K562 (cell line): Measurements from ENCODE around the gene CDX1. TPM values are rescaled to one million over a fixed set of nuclear protein-coding genes. Genes with fewer than 3 reads are reported as not detected.
"Not testable (repeated sequence)": the region's sequence is repeated elsewhere in the genome, so short reads cannot be mapped to it uniquely, and the experiment has no call there.

Source experiments
- ATAC-seq: fragments of 200-7000 bp; cut with Tn5 transposase; 3 replicates; pipeline ENCODE4 v1.9.1; 2020; ENCODE audit warnings: moderate library complexity
- BruUV-seq: library from RNA; stranded (reverse); fragments of 400-500 nt; replicated peaks from 2 replicates; lab custom pipeline; 2021; lab: Mats Ljungman, UMichigan
- CTCF ChIA-PET: fragments of 300-600 bp; formaldehyde crosslinking; extraction: SDS; loops from one replicate; lab custom pipeline; 2021; ENCODE audit warnings: low intra/inter-chr PET ratio; lab: Yijun Ruan, JAX
- POLR2A ChIA-PET: fragments of 300-600, 350-650 bp; sonication (Branson Sonifier 250); formaldehyde crosslinking; extraction: SDS; loops from one replicate; lab custom pipeline; 2021; ENCODE audit warnings: antibody characterized with exemption, inconsistent platforms; lab: Yijun Ruan, JAX
- DNase-seq, 4 experiments: peaks; one replicate each; pipeline versions ENCODE4 v3.0.0 to v3.0.0-alpha.2; 2011 to 2018; ENCODE audit warnings: low spot score in 3 of 4, mixed read lengths in 3 of 4; ENCODE audit errors: extremely low read depth in 1 of 4
- FAIRE-seq: peaks from 2 replicates; lab custom pipeline; 2011; peaks lifted over from hg19 to GRCh38; lab: Jason Lieb, UNC
- H2AFZ ChIP-seq: 2 replicates; pipeline ENCODE4 v1.6.0; 2011; ENCODE audit warnings: low read depth, low read length, control low read depth, inconsistent platforms
- H3K27ac ChIP-seq: fragments of 200-600 bp; 3 replicates; pipeline ENCODE4 v1.8.0; 2011; ENCODE audit warnings: low read depth, mild to moderate bottlenecking, control low read depth, inconsistent platforms, low read length, moderate library complexity, mixed read lengths; ENCODE audit errors: extremely low read depth
- H3K27me3 ChIP-seq, 2 experiments: fragments of 300-600 bp in 1 of 2; 2 replicates in 1 of 2; 3 replicates in 1 of 2; pipeline versions ENCODE4 v1.6.0 to v1.8.0; 2011; ENCODE audit warnings: inconsistent platforms in 2 of 2, low read length in 2 of 2, mild to moderate bottlenecking in 1 of 2, mixed read lengths in 1 of 2, moderate library complexity in 1 of 2; ENCODE audit not compliant: control insufficient read depth in 2 of 2, insufficient read depth in 2 of 2
- H3K36me3 ChIP-seq: fragments of 300-600 bp; 3 replicates; pipeline ENCODE4 v1.8.0; 2011; ENCODE audit warnings: mild to moderate bottlenecking, low read length, inconsistent platforms; ENCODE audit not compliant: control insufficient read depth, insufficient read depth
- H3K4me1 ChIP-seq, 2 experiments: fragments of 200-600 bp in 1 of 2; replicated peaks in 1 of 2; 2 replicates in 1 of 2; 3 replicates in 1 of 2; pipeline versions ENCODE4 v1.5.1 to v1.8.0; 2011; ENCODE audit warnings: inconsistent platforms in 2 of 2, low read length in 2 of 2, mild to moderate bottlenecking in 1 of 2, mixed read lengths in 1 of 2, moderate library complexity in 1 of 2; ENCODE audit not compliant: control insufficient read depth in 2 of 2, insufficient read depth in 2 of 2
- H3K4me2 ChIP-seq: 2 replicates; pipeline ENCODE4 v1.6.1; 2011; ENCODE audit warnings: low read length, control low read depth, inconsistent platforms, mixed read lengths; ENCODE audit not compliant: insufficient read depth
- H3K4me3 ChIP-seq: fragments of 200-600 bp; sonication (generic), shearing (Covaris generic); 2 replicates; pipeline ENCODE4 v1.5.1; 2016; ENCODE audit warnings: control low read depth, inconsistent platforms
- H3K79me2 ChIP-seq: fragments of 200-600 bp; 3 replicates; pipeline ENCODE4 v1.8.0; 2011; ENCODE audit warnings: low read length, inconsistent platforms; ENCODE audit not compliant: control insufficient read depth, insufficient read depth
- H3K9ac ChIP-seq, 2 experiments: 2 replicates each; pipeline versions ENCODE4 v1.6.0 to v1.6.1; 2011; ENCODE audit warnings: low read depth in 2 of 2, low read length in 2 of 2, control low read depth in 1 of 2, inconsistent platforms in 1 of 2, mild to moderate bottlenecking in 1 of 2, mixed read lengths in 1 of 2; ENCODE audit not compliant: insufficient read depth in 1 of 2
- H3K9me1 ChIP-seq: one replicate; pipeline ENCODE4 v1.6.0; 2011; ENCODE audit warnings: inconsistent platforms, mild to moderate bottlenecking, low read length, moderate library complexity; ENCODE audit not compliant: control insufficient read depth, insufficient read depth
- H3K9me3 ChIP-seq: replicated peaks from 2 replicates; pipeline ENCODE4 v1.5.1; 2011; ENCODE audit warnings: low read depth, low read length, inconsistent platforms; ENCODE audit not compliant: control insufficient read depth, insufficient read depth
- H4K20me1 ChIP-seq: replicated peaks from 2 replicates; pipeline ENCODE4 v1.6.1; 2011; ENCODE audit warnings: low read length, inconsistent platforms, mixed read lengths; ENCODE audit not compliant: control insufficient read depth, insufficient read depth
- ZNF121 ChIP-seq: sonication (generic); formaldehyde crosslinking; conservative IDR thresholded peaks from 2 replicates; pipeline ENCODE4 v1.8.0; 2022; ENCODE audit warnings: missing genetic modification reagents
- WGBS: fragments of 100-300 bp; shearing (Covaris generic); methylation state at CpG from one replicate; pipeline ENCODE4 v1.1.6; 2016; ENCODE audit warnings: low coverage, mixed read lengths; ENCODE audit not compliant: insufficient coverage; ENCODE audit errors: missing lambda C conversion rate; 5-methylcytosine and 5-hydroxymethylcytosine counted together
- in situ Hi-C: fragments of 300-500 bp; cut with MboI; formaldehyde crosslinking; loops from 4 replicates; pipeline ENCODE4 v1.15.0; 2018; ENCODE audit warnings: inconsistent platforms, mixed read lengths
- intact Hi-C: fragments of 100-400 bp; cut with micrococcal nuclease; formaldehyde crosslinking; loops from 2 replicates; pipeline ENCODE4 v1.14.2; 2022
- polyA plus RNA-seq, 8 experiments: library from polyadenylated mRNA; depleted of rRNA in 4 of 8; stranded (reverse) in 5 of 8; unstranded in 3 of 8; fragments of >200 nt; fragmentation: Nextera tagmentation in 2 of 8; fragmentation: Illumina TruSeq in 1 of 8; extraction: Ambion mirVana in 2 of 8; extraction: Trizol in 1 of 8; gene quantifications; 2 replicates each; pipeline versions ENCODE4 v1.2.1 to v1.2.3, GENCODE V29; 2011 to 2014; ENCODE audit warnings: inconsistent platforms in 1 of 8, missing spikeins in 1 of 8
- total RNA-seq, 7 experiments: library from RNA; depleted of rRNA in 6 of 7; stranded (reverse); fragments of >200 nt in 6 of 7; fragmentation: Illumina TruSeq in 2 of 7; extraction: Trizol in 2 of 7; gene quantifications; 2 replicates each; pipeline versions ENCODE4 v1.2.1 to v1.2.3, GENCODE V29; 2011 to 2021; ENCODE audit warnings: low replicate concordance in 1 of 7
- TF ChIP-seq, protein P1 (sequence below): fragments of 450-650 bp; IDR thresholded peaks from 2 replicates; pipeline ENCODE4 v1.6.1; 2016; ENCODE audit warnings: borderline replicate concordance

CDX1 gene
- total and polyA plus RNA-seq, 9 of the 15 experiments (the other 6 are each of a cell fraction or from before 2014, with no cell fraction given): 0.06 to 0.16 TPM; not detected in 7

DNA sequence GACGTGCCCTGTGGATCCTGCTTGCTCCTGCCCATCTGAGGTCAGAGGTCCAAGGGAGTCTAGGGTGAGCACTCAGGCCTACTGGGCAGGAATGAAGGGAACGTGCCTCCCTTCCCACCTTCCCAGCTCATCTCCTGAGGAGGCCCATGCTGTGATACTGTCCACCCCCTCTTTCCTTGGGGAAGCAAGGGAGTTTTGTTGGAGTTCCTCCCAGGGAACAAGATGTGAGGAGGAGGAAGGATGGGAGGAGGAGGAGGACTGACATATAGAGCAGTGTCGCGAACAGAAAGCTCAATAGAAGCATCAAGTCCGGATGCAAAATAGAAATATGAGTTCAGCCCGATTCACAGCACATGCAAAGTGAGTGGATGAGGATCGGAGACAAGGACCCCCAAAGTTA is 64.3 kb downstream of the CDX1 start (continued):
- TF ChIP-seq, protein P1, sequence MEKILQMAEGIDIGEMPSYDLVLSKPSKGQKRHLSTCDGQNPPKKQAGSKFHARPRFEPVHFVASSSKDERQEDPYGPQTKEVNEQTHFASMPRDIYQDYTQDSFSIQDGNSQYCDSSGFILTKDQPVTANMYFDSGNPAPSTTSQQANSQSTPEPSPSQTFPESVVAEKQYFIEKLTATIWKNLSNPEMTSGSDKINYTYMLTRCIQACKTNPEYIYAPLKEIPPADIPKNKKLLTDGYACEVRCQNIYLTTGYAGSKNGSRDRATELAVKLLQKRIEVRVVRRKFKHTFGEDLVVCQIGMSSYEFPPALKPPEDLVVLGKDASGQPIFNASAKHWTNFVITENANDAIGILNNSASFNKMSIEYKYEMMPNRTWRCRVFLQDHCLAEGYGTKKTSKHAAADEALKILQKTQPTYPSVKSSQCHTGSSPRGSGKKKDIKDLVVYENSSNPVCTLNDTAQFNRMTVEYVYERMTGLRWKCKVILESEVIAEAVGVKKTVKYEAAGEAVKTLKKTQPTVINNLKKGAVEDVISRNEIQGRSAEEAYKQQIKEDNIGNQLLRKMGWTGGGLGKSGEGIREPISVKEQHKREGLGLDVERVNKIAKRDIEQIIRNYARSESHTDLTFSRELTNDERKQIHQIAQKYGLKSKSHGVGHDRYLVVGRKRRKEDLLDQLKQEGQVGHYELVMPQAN: no peak

DNA sequence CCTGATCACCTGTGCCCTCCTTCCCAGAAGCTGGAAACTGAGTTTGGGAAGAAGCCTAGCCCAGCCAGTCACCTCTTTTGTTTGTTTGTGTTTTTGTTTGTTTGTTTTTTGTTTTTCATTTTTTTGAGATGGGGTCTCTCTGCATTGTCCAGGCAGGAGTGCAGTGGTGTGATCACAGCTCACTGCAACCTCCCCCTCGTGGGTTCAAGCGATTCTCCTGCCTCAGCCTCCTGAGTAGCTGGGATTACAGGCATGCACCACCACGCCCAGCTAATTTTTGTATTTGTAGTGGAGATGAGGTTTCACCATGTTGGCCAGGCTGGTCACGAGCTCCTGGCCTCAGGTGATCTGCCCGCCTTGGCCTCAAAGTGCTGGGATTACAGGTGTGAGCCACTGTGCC is 67.1 kb downstream of the CDX1 start:
- DNase-seq, ATAC-seq, H3K9ac ChIP-seq, H3K9me1 ChIP-seq, H3K27ac ChIP-seq, intact Hi-C loops, H3K9me3 ChIP-seq, CTCF ChIA-PET, H3K36me3 ChIP-seq, H2AFZ ChIP-seq, H3K4me2 ChIP-seq, H3K4me1 ChIP-seq, H3K79me2 ChIP-seq, BruUV-seq, in situ Hi-C loops, H3K4me3 ChIP-seq, FAIRE-seq, H4K20me1 ChIP-seq: not testable (repeated sequence)
- 4% methylated on average over 5 of the region's 5 CpGs for WGBS
- H3K27me3 ChIP-seq: peaks cover 3 to 23% of the 10 kb centered on the region in 2 experiments; a peak in 4 of 5 replicates
- POLR2A ChIA-PET: interaction anchor here (0.7 kb wide), 1 partner anchor 16 kb away, joined by 5 read pairs; no protein-coding TSS in a partner anchor
- TF ChIP-seq ZNF121: peak; percentile 64

Other genes with a start within 250 kb of the CDX1 start
Only the 7 nearest of the 11 such genes appear.
- gene TIGD6, start 166.1 kb upstream of the CDX1 start, total RNA-seq (2014; rRNA removed): 3.9 and 5.2 TPM in 2 replicates
- gene TIGD6, start 166.1 kb upstream of the CDX1 start, total RNA-seq (2014; rRNA removed; fragmentation: Illumina TruSeq; extraction: Trizol): 3.9 and 4.3 TPM in 2 replicates
- gene TIGD6, start 166.1 kb upstream of the CDX1 start, total RNA-seq (2015; rRNA removed; fragmentation: Illumina TruSeq; extraction: Trizol): 3.8 and 4.3 TPM in 2 replicates
- gene TIGD6, start 166.1 kb upstream of the CDX1 start, total RNA-seq (2021): 4.3 and 4.4 TPM in 2 replicates
- 4.9 and 5.1 TPM in 2 replicates for gene TIGD6, start 166.1 kb upstream of the CDX1 start, polyA plus RNA-seq (2011; rRNA removed)
- 6.3 and 7.0 TPM in 2 replicates for gene TIGD6, start 166.1 kb upstream of the CDX1 start, polyA plus RNA-seq (2014; fragmentation: Illumina TruSeq; extraction: Trizol)
- 1 to 10 TPM; 1.8 to 2.3 TPM for gene TIGD6, start 166.1 kb upstream of the CDX1 start, polyA plus RNA-seq (2014; fragmentation: Nextera tagmentation; extraction: Ambion mirVana)
- gene TIGD6, start 166.1 kb upstream of the CDX1 start, polyA plus RNA-seq (2014; rRNA removed): 3.1 and 4.0 TPM in 2 replicates
- 32.1 and 44.2 TPM in 2 replicates for gene HMGXB3, start 166.0 kb upstream of the CDX1 start, total RNA-seq (2014; rRNA removed)
- gene HMGXB3, start 166.0 kb upstream of the CDX1 start, total RNA-seq (2014; rRNA removed; fragmentation: Illumina TruSeq; extraction: Trizol): 32.2 and 34.3 TPM in 2 replicates
- gene HMGXB3, start 166.0 kb upstream of the CDX1 start, total RNA-seq (2015; rRNA removed; fragmentation: Illumina TruSeq; extraction: Trizol): 32.2 and 34.7 TPM in 2 replicates
- gene HMGXB3, start 166.0 kb upstream of the CDX1 start, total RNA-seq (2021): 44.1 and 44.3 TPM in 2 replicates
- gene HMGXB3, start 166.0 kb upstream of the CDX1 start, polyA plus RNA-seq (2011; rRNA removed): 44.0 and 47.5 TPM in 2 replicates
- gene HMGXB3, start 166.0 kb upstream of the CDX1 start, polyA plus RNA-seq (2014; fragmentation: Illumina TruSeq; extraction: Trizol): 40.0 and 41.0 TPM in 2 replicates
- 1 to 10 TPM; 1.8 to 2.1 TPM for gene HMGXB3, start 166.0 kb upstream of the CDX1 start, polyA plus RNA-seq (2014; fragmentation: Nextera tagmentation; extraction: Ambion mirVana)
- gene HMGXB3, start 166.0 kb upstream of the CDX1 start, polyA plus RNA-seq (2014; rRNA removed): 31.7 and 31.9 TPM in 2 replicates
- gene CSF1R, start 80.2 kb upstream of the CDX1 start, total RNA-seq (2014; rRNA removed): not detected in 2 replicates
- not detected in 2 replicates for gene CSF1R, start 80.2 kb upstream of the CDX1 start, total RNA-seq (2014; rRNA removed; fragmentation: Illumina TruSeq; extraction: Trizol)
- not detected in 2 replicates for gene CSF1R, start 80.2 kb upstream of the CDX1 start, total RNA-seq (2015; rRNA removed; fragmentation: Illumina TruSeq; extraction: Trizol)
- gene CSF1R, start 80.2 kb upstream of the CDX1 start, total RNA-seq (2021): 0.20 and 0.22 TPM in 2 replicates
- gene CSF1R, start 80.2 kb upstream of the CDX1 start, polyA plus RNA-seq (2011; rRNA removed): 0.03 TPM in 1 of 2 replicates, not detected in the other
- not detected in 2 replicates for gene CSF1R, start 80.2 kb upstream of the CDX1 start, polyA plus RNA-seq (2014; fragmentation: Illumina TruSeq; extraction: Trizol)
- gene CSF1R, start 80.2 kb upstream of the CDX1 start, polyA plus RNA-seq (2014; fragmentation: Nextera tagmentation; extraction: Ambion mirVana): not detected
- 0.64 TPM in 1 of 2 replicates, not detected in the other for gene CSF1R, start 80.2 kb upstream of the CDX1 start, polyA plus RNA-seq (2014; rRNA removed)
- gene PDGFRB, start 10.9 kb upstream of the CDX1 start, total RNA-seq (2014; rRNA removed): 0.09 TPM in 1 of 2 replicates, not detected in the other
- gene PDGFRB, start 10.9 kb upstream of the CDX1 start, total RNA-seq (2014; rRNA removed; fragmentation: Illumina TruSeq; extraction: Trizol): 0.07 and 0.13 TPM in 2 replicates
- gene PDGFRB, start 10.9 kb upstream of the CDX1 start, total RNA-seq (2015; rRNA removed; fragmentation: Illumina TruSeq; extraction: Trizol): not detected in 2 replicates
- 0.51 and 0.86 TPM in 2 replicates for gene PDGFRB, start 10.9 kb upstream of the CDX1 start, total RNA-seq (2021)
- 1.1 and 1.5 TPM in 2 replicates for gene PDGFRB, start 10.9 kb upstream of the CDX1 start, polyA plus RNA-seq (2011; rRNA removed)
- gene PDGFRB, start 10.9 kb upstream of the CDX1 start, polyA plus RNA-seq (2014; fragmentation: Illumina TruSeq; extraction: Trizol): 0.03 and 0.09 TPM in 2 replicates
- not detected for gene PDGFRB, start 10.9 kb upstream of the CDX1 start, polyA plus RNA-seq (2014; fragmentation: Nextera tagmentation; extraction: Ambion mirVana)
- 0.01 and 0.07 TPM in 2 replicates for gene PDGFRB, start 10.9 kb upstream of the CDX1 start, polyA plus RNA-seq (2014; rRNA removed)
- not detected in 2 replicates for gene SLC6A7, start 23.3 kb downstream of the CDX1 start, total RNA-seq (2014; rRNA removed)
- not detected in 2 replicates for gene SLC6A7, start 23.3 kb downstream of the CDX1 start, total RNA-seq (2014; rRNA removed; fragmentation: Illumina TruSeq; extraction: Trizol)
- gene SLC6A7, start 23.3 kb downstream of the CDX1 start, total RNA-seq (2015; rRNA removed; fragmentation: Illumina TruSeq; extraction: Trizol): not detected in 2 replicates
- not detected in 2 replicates for gene SLC6A7, start 23.3 kb downstream of the CDX1 start, total RNA-seq (2021)
- not detected in 2 replicates for gene SLC6A7, start 23.3 kb downstream of the CDX1 start, polyA plus RNA-seq (2011; rRNA removed)
- gene SLC6A7, start 23.3 kb downstream of the CDX1 start, polyA plus RNA-seq (2014; fragmentation: Illumina TruSeq; extraction: Trizol): not detected in 2 replicates
- not detected for gene SLC6A7, start 23.3 kb downstream of the CDX1 start, polyA plus RNA-seq (2014; fragmentation: Nextera tagmentation; extraction: Ambion mirVana)
- gene SLC6A7, start 23.3 kb downstream of the CDX1 start, polyA plus RNA-seq (2014; rRNA removed): not detected in 2 replicates
- gene CAMK2A, start 123.0 kb downstream of the CDX1 start, total RNA-seq (2014; rRNA removed): 0.18 TPM in 1 of 2 replicates, not detected in the other
- gene CAMK2A, start 123.0 kb downstream of the CDX1 start, total RNA-seq (2014; rRNA removed; fragmentation: Illumina TruSeq; extraction: Trizol): not detected in 2 replicates
- gene CAMK2A, start 123.0 kb downstream of the CDX1 start, total RNA-seq (2015; rRNA removed; fragmentation: Illumina TruSeq; extraction: Trizol): 0.04 TPM in 2 replicates
- 0.13 TPM in 1 of 2 replicates, not detected in the other for gene CAMK2A, start 123.0 kb downstream of the CDX1 start, total RNA-seq (2021)
- not detected in 2 replicates for gene CAMK2A, start 123.0 kb downstream of the CDX1 start, polyA plus RNA-seq (2011; rRNA removed)
- 0.10 TPM in 1 of 2 replicates, not detected in the other for gene CAMK2A, start 123.0 kb downstream of the CDX1 start, polyA plus RNA-seq (2014; fragmentation: Illumina TruSeq; extraction: Trizol)
- not detected for gene CAMK2A, start 123.0 kb downstream of the CDX1 start, polyA plus RNA-seq (2014; fragmentation: Nextera tagmentation; extraction: Ambion mirVana)
- gene CAMK2A, start 123.0 kb downstream of the CDX1 start, polyA plus RNA-seq (2014; rRNA removed): 0.01 and 0.28 TPM in 2 replicates
- 0.12 TPM in 1 of 2 replicates, not detected in the other for gene ARSI, start 136.1 kb downstream of the CDX1 start, total RNA-seq (2014; rRNA removed)
- gene ARSI, start 136.1 kb downstream of the CDX1 start, total RNA-seq (2014; rRNA removed; fragmentation: Illumina TruSeq; extraction: Trizol): not detected in 2 replicates
- gene ARSI, start 136.1 kb downstream of the CDX1 start, total RNA-seq (2015; rRNA removed; fragmentation: Illumina TruSeq; extraction: Trizol): not detected in 2 replicates
- gene ARSI, start 136.1 kb downstream of the CDX1 start, total RNA-seq (2021): 0.04 TPM in 2 replicates
- 0.07 TPM in 1 of 2 replicates, not detected in the other for gene ARSI, start 136.1 kb downstream of the CDX1 start, polyA plus RNA-seq (2011; rRNA removed)
- gene ARSI, start 136.1 kb downstream of the CDX1 start, polyA plus RNA-seq (2014; fragmentation: Illumina TruSeq; extraction: Trizol): not detected in 2 replicates
- gene ARSI, start 136.1 kb downstream of the CDX1 start, polyA plus RNA-seq (2014; fragmentation: Nextera tagmentation; extraction: Ambion mirVana): not detected
- not detected in 2 replicates for gene ARSI, start 136.1 kb downstream of the CDX1 start, polyA plus RNA-seq (2014; rRNA removed)